Activated CD8-positive, alpha-beta T cell treated with anti-CD3 and anti-CD28 coated beads for 36 hours (primary cell): Measurements from ENCODE around the gene NCAPG2. TPM values are rescaled to one million over a fixed set of nuclear protein-coding genes. Genes with fewer than 3 reads are reported as not detected.

ENCODE experiments used
- ATAC-seq: fragments of 200-7000 bp; cut with Tn5 transposase; one replicate; pipeline ENCODE4 v1.10.0; 2021; ENCODE audit warnings: mild to moderate bottlenecking, moderate library complexity
- CTCF ChIA-PET: fragments of 350-600 bp; sonication (Branson Sonifier 250); formaldehyde crosslinking; loops from one replicate; lab custom pipeline; 2021; ENCODE audit warnings: antibody characterized with exemption; lab: Charles Lee
- POLR2A ChIA-PET: fragments of 350-600 bp; sonication (Branson Sonifier 250); formaldehyde crosslinking; loops from one replicate; lab custom pipeline; 2021; ENCODE audit warnings: antibody characterized with exemption; lab: Charles Lee
- DNase-seq: peaks from one replicate; pipeline ENCODE4 v3.0.0-alpha.2; 2020
- H3K27ac Mint-ChIP-seq: one replicate; pipeline ENCODE4 v1.8.0; 2021; ENCODE audit warnings: mild to moderate bottlenecking, mixed read lengths
- H3K27me3 Mint-ChIP-seq: one replicate; pipeline ENCODE4 v1.8.0; 2021; ENCODE audit warnings: mixed read lengths
- H3K36me3 Mint-ChIP-seq: one replicate; pipeline ENCODE4 v1.8.0; 2021; ENCODE audit warnings: low read depth, mixed read lengths
- H3K4me1 Mint-ChIP-seq: one replicate; pipeline ENCODE4 v1.8.0; 2021; ENCODE audit warnings: low read depth, mixed read lengths
- H3K4me3 Mint-ChIP-seq: one replicate; pipeline ENCODE4 v1.8.0; 2021; ENCODE audit warnings: mild to moderate bottlenecking, moderate library complexity, mixed read lengths
- H3K9me3 Mint-ChIP-seq: one replicate; pipeline ENCODE4 v1.8.0; 2021; ENCODE audit warnings: mixed read lengths
- intact Hi-C: fragments of 100-400 bp; cut with micrococcal nuclease; formaldehyde crosslinking; loops from one replicate; pipeline ENCODE4 v1.10.0; 2022
- total RNA-seq, 2 experiments: library from RNA; stranded (reverse); gene quantifications; one replicate each; pipeline ENCODE4 v1.2.3, GENCODE V29; 2021
- TF ChIP-seq, protein P1 (sequence below): fragments of 200-600 bp; IDR thresholded peaks from one replicate; pipeline ENCODE4 v1.8.0; 2022; ENCODE audit warnings: antibody characterized with exemption, mild to moderate bottlenecking

The NCAPG2 gene
- total RNA-seq, 2 experiments from 2014 or later, result 108 to 113 TPM

GRCh38 chr7:158745057-158745715 is 40.6 kb upstream of the NCAPG2 start:
- Mint-ChIP-seq H3K4me3 (no peak overlapping the region), H3K27ac (no peak overlapping the region), H3K27me3 (no peaks in the 10 kb centered on the region), H3K36me3 (peaks cover 34% of the 10 kb centered on the region), H3K4me1 (peaks cover 3% of the 10 kb centered on the region), H3K9me3 (no peaks in the 10 kb centered on the region)
- TF ChIP-seq, protein P1, sequence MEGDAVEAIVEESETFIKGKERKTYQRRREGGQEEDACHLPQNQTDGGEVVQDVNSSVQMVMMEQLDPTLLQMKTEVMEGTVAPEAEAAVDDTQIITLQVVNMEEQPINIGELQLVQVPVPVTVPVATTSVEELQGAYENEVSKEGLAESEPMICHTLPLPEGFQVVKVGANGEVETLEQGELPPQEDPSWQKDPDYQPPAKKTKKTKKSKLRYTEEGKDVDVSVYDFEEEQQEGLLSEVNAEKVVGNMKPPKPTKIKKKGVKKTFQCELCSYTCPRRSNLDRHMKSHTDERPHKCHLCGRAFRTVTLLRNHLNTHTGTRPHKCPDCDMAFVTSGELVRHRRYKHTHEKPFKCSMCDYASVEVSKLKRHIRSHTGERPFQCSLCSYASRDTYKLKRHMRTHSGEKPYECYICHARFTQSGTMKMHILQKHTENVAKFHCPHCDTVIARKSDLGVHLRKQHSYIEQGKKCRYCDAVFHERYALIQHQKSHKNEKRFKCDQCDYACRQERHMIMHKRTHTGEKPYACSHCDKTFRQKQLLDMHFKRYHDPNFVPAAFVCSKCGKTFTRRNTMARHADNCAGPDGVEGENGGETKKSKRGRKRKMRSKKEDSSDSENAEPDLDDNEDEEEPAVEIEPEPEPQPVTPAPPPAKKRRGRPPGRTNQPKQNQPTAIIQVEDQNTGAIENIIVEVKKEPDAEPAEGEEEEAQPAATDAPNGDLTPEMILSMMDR, result no peak
- DNase-seq, result no peak
- intact Hi-C loops, result no loop called here
- ATAC-seq, result no peak
- CTCF ChIA-PET, result no interaction called here
- POLR2A ChIA-PET, result interaction anchor here (0.6 kb wide), 1 partner anchor 13 kb away, joined by 3 read pairs; no protein-coding TSS in a partner anchor

DNA sequence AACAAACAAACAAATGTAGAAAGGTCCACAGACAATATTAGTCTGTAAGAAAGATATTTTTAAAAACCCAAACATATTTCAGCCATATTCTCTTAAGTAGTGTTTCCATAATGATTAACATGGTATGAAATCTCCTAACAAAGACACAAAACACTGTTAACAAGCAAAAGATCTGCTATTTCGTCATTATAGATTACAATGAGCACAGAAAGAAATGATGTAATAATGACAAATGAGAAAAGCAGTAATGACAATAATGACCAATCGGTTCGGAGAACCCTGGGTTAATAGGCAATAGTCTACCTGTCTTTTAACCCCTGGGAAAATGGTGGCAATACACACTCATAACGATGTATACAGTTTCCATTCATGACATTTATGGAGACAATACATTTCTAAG is 39.5 kb upstream of the NCAPG2 start:
- intact Hi-C loops, result no loop called here
- peaks cover 4% of the 10 kb centered on the region for H3K4me1 Mint-ChIP-seq
- no peak overlapping the region for H3K4me3 Mint-ChIP-seq
- TF ChIP-seq, protein P1, result no peak
- CTCF ChIA-PET, result no interaction called here
- H3K27ac Mint-ChIP-seq, result no peak overlapping the region
- H3K27me3 Mint-ChIP-seq, result no peaks in the 10 kb centered on the region
- DNase-seq (no peak), ATAC-seq (no peak)
- peaks cover 33% of the 10 kb centered on the region for H3K36me3 Mint-ChIP-seq
- no peaks in the 10 kb centered on the region for H3K9me3 Mint-ChIP-seq
- POLR2A ChIA-PET, result no interaction called here

GRCh38 chr7:158743219-158743618 is 38.6 kb upstream of the NCAPG2 start:
- no peaks in the 10 kb centered on the region for H3K27me3 Mint-ChIP-seq
- intact Hi-C loops, result no loop called here
- peaks cover 36% of the 10 kb centered on the region for H3K36me3 Mint-ChIP-seq
- CTCF ChIA-PET, result no interaction called here
- H3K9me3 Mint-ChIP-seq, result no peaks in the 10 kb centered on the region
- POLR2A ChIA-PET, result no interaction called here
- TF ChIP-seq, protein P1, result no peak
- no peak for DNase-seq
- no peak overlapping the region for H3K27ac Mint-ChIP-seq
- peaks cover 4% of the 10 kb centered on the region for H3K4me1 Mint-ChIP-seq
- ATAC-seq, result no peak
- no peak overlapping the region for H3K4me3 Mint-ChIP-seq

DNA sequence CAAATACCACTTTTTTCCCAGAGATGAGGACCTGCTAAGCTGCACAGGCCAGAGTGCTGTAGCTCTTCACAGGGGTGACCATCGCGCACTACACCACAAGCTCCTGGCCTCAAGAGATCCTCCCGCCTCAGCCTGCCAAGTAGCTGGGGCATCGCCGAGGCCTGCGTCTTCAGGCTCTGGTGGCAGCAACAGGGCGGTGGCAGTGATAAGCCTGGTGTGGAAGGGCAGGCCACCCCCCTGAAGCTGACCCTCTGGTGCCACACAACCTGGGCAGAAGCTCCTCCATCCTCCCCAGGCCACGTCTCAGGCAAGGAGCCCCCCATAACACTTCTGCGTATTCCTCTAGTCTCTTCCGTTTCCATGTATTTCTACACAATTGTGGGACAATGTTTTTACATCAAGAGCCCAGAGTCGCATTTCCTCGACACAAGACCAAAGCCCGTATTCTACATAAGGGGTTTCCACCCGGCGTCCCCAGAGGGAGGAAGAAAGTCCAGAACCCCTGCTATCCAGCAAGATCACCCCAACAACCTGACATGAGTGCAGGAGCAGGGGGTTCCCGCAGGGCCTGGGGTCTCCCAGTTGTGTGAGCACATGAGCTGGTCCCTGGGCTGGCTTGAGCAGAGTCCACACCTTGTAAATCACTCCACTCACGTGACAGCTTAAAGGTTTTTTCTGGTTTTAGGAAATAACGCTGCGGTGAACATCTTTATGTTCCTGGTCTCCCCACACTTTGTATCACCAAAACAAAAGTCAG is 37.6 kb upstream of the NCAPG2 start:
- no peak for DNase-seq
- ATAC-seq, result no peak
- CTCF ChIA-PET, result interaction anchor here (1.2 to 1.3 kb wide), 2 partner anchors 11 kb away, joined by 3 read pairs; no protein-coding TSS in a partner anchor
- POLR2A ChIA-PET, result interaction anchor here (1.2 to 1.3 kb wide), 2 partner anchors 47 to 121 kb away, joined by 3 read pairs; no protein-coding TSS in a partner anchor
- Mint-ChIP-seq H3K4me3 (no peak overlapping the region), H3K36me3 (peaks cover 36% of the 10 kb centered on the region), H3K27ac (no peak overlapping the region), H3K9me3 (no peaks in the 10 kb centered on the region), H3K4me1 (peaks cover 4% of the 10 kb centered on the region), H3K27me3 (no peaks in the 10 kb centered on the region)
- TF ChIP-seq, protein P1, result no peak
- intact Hi-C loops, result no loop called here

DNA sequence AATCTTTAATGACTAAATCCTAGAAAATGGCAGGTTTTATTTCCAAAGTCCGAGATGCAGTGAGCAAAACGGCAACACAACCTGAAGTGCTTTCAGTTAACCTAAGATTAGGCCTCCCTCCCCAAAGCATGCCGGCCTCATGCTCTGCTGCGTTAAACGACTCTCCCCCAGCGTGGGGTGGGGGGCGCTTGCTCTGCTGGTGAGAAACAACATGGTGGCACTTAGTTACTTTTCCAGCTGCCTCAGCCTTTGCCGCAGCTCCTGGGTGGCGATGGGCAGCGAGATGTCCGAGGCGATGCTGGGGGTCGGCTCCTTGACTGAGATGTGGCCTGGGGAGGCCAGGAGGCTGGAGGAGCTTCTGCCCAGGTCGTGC is 36.7 kb upstream of the NCAPG2 start:
- ChIA-PET POLR2A (interaction anchor here (1.2 to 1.3 kb wide), 2 partner anchors 46 to 122 kb away, joined by 3 read pairs; no protein-coding TSS in a partner anchor), CTCF (interaction anchor here (1.2 to 1.3 kb wide), 2 partner anchors 10 to 12 kb away, joined by 3 read pairs; no protein-coding TSS in a partner anchor)
- H3K4me3 Mint-ChIP-seq, result no peak overlapping the region
- no peak for ATAC-seq
- DNase-seq, result no peak
- H3K27me3 Mint-ChIP-seq, result no peaks in the 10 kb centered on the region
- H3K4me1 Mint-ChIP-seq, result peaks cover 4% of the 10 kb centered on the region
- H3K9me3 Mint-ChIP-seq, result no peaks in the 10 kb centered on the region
- H3K36me3 Mint-ChIP-seq, result peaks cover 37% of the 10 kb centered on the region
- H3K27ac Mint-ChIP-seq, result no peak overlapping the region
- intact Hi-C loops, result no loop called here
- TF ChIP-seq, protein P1, result no peak
